ENCODE measurements around the gene STK17B. TPM values are rescaled to one million over a fixed set of nuclear protein-coding genes. Genes with fewer than 3 reads are reported as not detected.
A peak's percentile ranks its signal among the peaks of the same experiment; 100 is the strongest.
"Not testable (repeated sequence)": the region's sequence is repeated elsewhere in the genome, so short reads cannot be mapped to it uniquely, and the experiment has no call there.

The STK17B gene
- total RNA-seq, 1 experiment from 2014 or later, result 19.8 TPM

DNA sequence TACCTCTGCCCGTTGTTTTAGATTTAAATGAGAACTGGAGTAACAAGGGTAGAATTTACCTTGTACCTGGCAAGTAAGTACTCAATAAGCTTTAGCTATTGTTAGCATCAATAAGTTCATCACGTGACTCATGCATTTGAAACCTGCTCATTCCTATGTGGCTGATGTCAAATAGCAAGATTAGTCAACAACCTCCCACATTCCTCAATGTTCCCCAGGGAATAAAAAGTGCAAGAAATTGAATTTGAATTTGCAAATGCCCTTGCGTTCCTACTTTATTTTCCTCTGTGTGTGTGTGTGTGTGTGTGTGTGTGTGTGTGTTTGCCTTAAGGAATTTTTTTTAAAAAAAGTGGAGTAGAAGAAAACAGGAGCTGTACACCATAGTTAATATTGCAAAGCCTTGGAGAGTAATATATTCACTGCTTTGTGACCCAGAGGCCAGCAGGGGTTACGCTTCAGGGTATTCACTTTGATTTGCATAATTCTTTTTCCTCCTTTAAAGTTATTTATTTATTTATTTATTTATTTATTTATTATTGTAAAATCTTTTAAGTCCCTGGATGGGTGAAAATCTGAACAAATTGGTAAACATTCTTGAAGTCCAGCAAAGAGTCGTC lies 58.9 kb downstream of the STK17B start:
- DNase-seq (ENCODE audit: low spot score), result peak; percentile 42

GRCh38 chr2:196108604-196109003 lies 62.8 kb downstream of the STK17B start:
- DNase-seq (ENCODE audit: low spot score), result no peak

DNA sequence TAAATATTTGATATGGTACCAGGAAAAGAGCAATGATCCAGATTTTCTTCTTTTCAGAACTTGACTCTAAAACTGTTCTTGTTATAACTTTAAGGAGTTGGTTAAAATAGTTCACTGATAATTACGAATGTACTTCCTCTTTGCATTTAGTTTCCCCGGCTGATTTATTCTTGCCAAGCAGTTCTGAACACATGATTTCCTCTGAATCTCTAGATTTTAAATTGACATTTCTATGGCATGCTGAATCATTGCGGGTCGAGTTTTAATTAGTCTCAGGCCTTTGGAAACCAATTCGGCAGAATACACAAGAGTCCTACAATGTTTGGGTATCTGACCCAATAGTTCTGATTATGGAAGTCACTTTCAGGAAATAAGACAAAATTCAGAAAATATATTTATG lies 65.4 kb downstream of the STK17B start:
- DNase-seq (ENCODE audit: low spot score), result no peak

DNA sequence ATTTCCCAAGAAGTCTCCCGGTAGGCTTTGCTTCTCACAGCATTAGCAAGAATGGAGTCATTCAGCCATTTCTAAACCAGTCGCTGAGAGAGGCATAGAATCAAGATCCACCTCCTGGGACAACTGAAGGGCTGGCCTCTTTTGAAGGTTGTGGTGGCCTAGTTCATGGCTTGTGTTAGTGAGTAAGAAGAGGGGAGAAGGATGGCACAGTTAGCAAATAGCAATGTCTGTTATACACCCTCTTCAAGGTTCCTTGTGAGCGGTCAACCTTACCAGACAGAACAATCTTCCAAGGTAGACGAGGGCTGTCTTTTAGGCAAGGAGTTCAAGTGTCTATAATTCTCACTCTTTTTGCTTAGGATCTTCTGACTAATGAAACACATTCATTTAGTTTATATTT lies 67.3 kb downstream of the STK17B start:
- DNase-seq (ENCODE audit: low spot score), result no peak

GRCh38 chr2:196103626-196104025 lies 67.8 kb downstream of the STK17B start:
- DNase-seq (ENCODE audit: low spot score), result no peak

GRCh38 chr2:196101325-196101991 lies 69.9 kb downstream of the STK17B start:
- no peak for DNase-seq (ENCODE audit: low spot score)

GRCh38 chr2:196099916-196100315 lies 71.5 kb downstream of the STK17B start:
- no peak for DNase-seq (ENCODE audit: low spot score)

DNA sequence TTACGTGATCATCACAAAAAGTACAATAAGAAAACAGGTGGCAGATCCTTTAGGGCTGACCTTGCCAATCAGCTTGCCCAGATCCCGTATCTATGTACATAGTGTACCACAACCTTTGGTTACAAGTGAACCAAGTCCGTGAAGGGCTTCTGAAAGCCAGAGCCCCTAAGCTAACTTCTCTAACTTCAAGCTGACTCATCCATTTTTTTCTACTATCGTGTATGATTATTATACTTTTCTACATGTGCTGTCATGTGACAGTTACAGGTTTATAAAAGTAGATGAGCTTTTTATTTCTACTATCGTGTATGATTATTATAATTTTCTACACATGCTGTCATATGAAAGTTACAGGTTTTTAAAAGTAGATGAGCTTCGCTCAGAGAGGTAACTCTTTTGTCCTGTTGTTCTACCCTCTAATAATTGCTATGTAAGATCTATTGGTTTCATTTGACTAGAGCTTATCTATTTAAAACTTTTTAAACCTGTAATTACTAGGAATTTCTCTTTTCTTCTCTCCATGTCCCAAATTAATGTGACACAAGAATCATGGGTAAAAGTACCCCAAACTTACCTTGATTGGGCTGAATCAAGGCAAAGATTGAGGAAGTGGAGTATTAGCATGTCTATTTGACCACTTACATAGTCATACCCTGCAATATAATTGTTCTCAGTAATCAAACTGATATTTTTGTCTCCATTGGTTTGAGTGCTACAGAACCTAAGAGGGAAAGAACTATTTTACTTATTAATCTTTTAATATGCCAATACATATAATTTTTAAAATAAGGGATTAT lies 73.3 kb downstream of the STK17B start:
- no peak for DNase-seq (ENCODE audit: low spot score)

DNA sequence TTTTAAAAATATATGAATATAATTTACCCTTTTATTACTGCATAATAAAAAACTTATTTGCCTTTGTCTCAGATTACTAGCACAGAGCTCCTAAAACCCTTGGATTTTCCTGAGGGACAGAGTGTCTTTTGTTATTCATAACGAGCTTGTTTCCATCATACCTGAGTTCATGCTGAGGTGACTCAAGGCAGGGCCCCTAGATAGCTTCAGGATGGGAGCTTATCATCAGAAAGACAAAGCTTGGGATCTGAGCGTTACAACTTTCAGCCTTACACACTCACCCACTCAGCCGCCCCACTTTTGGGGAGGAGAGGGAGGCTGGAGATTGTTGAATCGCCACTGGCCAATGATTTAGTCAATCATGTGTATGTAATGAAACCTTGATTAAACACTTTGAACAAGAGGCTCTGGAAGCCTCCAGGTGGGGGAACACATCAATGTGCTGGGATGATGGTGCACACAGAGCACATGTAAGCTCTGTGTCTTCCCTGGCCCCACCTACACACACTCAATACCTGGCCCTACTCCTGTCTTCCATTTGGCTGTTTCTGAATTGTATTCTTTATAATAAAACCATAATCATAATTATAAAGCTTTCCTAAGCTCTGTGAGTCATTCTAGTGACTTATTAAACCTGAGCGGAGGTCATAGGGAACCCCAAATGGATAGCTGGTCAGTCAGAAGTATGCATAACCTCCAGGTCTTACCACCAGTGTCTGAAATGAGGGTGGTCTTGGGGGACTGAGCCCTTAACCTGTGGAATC lies 74.2 kb downstream of the STK17B start:
- DNase-seq (ENCODE audit: low spot score), result no peak

DNA sequence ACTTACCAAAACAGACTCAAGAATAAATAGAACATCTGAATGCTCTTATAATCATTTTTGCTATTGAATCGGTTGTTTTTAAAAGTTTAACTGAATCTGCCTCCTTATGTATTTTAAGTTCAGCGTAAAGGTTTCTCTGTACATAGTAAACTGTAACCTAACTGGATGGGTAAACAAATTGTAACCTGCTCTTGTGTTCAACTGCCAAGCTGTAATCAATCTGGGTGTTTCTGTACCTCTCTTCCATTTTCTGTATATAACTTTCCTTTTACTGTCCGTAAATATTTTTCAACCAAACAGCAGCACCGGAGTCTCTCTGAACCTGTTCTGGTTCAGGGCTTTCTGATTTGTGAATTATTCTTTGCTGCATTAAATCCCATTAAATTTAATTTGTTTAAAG lies 75.1 kb downstream of the STK17B start:
- DNase-seq (ENCODE audit: low spot score), result no peak

DNA sequence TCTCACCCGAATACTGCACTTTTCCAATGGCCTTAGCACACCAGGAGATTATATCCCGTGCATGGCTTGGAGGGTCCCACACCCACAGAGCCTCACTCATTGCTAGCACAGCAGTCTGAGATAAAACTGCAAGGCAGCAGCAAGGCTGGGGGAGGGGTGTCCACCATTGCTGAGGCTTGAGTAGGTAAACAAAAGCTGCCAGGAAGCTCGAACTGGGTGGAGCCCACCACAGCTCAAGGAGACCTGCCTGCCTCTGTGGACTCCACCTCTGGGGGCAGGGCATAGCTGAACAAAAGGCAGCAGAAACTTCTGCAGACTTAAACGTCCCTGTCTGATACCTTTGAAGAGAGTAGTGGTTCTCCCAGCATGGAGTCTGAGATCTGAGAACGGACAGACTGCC lies 81.9 kb downstream of the STK17B start:
- not testable (repeated sequence) for DNase-seq (ENCODE audit: low spot score)

GRCh38 chr2:196088203-196088602 lies 83.2 kb downstream of the STK17B start:
- peak; percentile 31 for DNase-seq (ENCODE audit: low spot score)

GRCh38 chr2:196086517-196087368 lies 84.6 kb downstream of the STK17B start:
- DNase-seq (ENCODE audit: low spot score), result no peak

GRCh38 chr2:196083601-196084000 lies 87.8 kb downstream of the STK17B start:
- no peak for DNase-seq (ENCODE audit: low spot score)

Other genes with a start within 250 kb of the STK17B start
- 0.02 and 0.50 TPM in 2 replicates for gene DNAH7, start 102.7 kb downstream of the STK17B start, total RNA-seq (2014; rRNA removed; shearing (Covaris generic))

Measured in H4 (cell line).